ENCODE results near the gene ST8SIA1.

Gene ST8SIA1

DNA sequence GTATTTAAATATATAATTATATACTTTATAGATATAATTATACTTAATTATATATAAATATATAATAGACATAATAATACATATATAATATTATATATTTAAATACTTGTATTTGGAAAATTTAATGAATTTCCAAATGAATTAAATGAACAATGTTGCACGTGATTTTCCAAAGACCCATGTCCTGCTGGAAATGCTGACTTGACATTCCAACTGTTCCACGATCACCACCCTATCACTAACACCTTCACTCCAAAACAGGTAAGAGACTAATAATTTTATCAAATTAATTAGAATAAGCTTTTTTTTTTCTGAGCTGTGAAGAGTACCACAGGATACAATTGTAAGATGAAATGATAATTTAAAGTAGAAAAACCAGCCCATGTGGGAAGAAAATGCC lies 103.4 kb downstream of the ST8SIA1 start:
- no peak for DNase-seq

DNA sequence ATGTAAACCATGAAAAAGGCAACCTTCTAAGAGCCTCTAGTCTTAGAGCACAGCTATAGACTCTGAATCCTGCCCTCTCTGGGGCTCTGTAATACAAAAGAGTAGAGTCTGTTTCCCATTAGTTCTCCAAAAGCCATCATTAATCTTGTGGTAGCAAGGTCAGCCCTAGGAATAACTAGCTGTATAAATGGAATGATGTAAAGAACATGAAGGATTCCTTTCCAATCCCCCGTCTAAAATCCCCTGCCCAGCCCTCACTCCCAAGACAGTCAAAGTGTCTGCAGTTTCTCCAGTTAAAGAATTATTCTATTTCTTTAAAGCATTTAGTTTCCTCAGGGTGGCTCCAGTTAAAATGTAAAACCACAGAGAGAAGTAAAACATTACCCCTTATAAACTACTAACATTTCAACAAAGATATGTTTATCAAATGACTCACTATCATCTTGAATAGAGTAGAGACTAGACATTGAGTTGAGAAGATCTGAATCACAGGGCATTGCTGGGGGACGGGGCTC lies 104.2 kb downstream of the ST8SIA1 start:
- no peak for DNase-seq

DNA sequence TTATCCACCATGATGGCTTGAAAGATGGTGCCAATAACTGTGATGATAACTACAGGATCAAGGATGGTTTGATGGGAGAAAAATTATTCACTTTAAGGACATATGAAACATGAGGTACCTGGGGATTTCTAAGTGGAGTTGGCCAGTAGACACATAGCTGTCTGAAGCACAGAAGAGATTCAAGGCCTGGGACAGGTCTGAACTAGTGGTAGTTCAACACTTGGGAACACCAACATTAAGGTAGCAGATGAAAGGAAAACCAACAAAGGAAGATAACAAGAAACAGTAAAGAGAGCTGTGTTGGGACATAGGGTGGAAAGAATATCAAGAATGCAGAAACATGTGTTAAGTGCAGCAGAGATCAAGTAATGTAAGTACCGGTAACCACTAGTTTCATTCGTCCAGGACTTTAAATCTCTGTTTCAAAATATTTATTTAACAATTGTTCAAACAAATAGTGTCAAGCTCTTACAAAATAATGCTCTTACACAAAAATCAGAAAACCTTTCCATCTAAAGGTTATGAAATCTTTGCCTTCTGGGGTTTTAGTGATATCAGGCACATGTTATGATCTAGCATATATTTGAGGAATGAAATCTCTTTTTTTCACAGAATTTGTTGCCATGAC lies 104.7 kb downstream of the ST8SIA1 start:
- no peak for DNase-seq

DNA sequence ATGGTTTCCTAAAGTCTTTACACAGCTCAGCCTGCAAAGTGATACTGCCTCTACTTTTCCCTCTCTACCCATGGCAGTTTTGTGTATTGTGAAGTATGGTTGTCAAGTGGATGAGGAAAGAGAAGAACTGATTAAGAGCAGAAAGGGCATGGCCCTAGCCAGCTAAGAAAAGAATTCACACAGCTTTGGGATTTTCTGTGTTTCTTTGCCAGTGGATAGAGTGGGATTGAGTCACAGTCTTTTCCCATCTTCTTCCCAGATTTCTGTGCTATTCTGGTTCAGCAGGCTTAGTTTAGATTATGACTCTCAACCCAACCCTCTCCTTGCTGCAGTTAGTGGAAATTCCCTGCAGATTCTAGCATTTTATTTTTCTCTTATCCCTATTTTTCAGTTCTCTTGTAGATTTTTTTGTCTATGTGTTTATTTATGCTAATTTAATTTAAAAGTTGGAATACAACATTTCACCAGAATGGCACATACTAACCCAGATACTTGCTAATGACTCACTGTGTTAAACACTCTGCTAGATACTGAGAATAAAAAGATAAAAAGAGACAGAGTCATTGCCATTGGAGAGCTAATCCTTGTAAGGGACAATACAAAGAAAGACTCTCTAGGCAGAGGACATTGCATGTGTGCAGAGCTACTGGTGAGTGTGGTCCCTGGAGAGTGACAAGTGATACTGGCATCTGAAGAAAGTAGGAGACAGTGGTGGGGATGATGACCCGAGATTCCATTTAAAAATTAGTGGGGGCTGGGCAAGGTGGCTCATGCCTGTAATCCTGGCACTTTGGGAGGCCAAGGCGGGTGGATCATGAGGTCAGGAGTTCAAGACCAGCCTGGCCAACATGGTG lies 106.3 kb downstream of the ST8SIA1 start:
- no peak for DNase-seq

DNA sequence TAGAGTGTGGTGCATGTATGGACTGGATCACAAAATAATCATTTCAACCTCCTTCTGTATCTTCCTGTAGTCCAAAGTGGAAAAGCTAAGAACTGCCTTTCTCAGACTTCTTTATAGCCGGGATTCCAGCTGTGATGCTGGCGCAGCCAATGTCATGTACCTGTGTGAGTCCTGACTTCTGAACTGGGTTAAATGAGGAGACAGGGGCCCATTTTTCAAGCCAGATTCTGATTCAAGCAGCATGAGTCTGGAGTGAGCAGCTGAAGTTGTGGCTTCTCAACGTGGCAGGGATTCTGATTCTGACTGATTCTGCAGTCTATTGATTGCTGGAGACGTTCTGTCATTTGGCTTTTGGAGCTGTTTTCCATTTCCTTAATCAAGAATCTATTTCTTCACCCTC lies 111.2 kb downstream of the ST8SIA1 start:
- DNase-seq = no peak

DNA sequence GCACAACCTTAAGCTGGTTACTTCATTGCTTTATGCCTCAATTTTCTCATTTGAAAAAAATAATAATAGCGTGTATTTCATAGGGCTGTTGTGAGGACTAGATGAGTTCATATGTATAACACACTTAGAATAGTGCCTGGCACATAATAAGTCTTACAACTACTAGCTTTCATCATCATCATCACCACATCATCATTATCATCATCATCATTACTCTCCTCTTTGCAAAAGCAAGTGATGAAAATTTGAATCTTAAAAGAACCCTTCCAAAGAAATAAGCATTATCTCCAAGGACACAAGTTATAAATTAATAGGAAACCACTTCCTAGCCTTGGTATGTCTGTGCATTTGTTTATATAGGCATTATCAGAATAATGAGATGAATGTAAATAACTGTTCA lies 117.0 kb downstream of the ST8SIA1 start:
- no peak for DNase-seq

DNA sequence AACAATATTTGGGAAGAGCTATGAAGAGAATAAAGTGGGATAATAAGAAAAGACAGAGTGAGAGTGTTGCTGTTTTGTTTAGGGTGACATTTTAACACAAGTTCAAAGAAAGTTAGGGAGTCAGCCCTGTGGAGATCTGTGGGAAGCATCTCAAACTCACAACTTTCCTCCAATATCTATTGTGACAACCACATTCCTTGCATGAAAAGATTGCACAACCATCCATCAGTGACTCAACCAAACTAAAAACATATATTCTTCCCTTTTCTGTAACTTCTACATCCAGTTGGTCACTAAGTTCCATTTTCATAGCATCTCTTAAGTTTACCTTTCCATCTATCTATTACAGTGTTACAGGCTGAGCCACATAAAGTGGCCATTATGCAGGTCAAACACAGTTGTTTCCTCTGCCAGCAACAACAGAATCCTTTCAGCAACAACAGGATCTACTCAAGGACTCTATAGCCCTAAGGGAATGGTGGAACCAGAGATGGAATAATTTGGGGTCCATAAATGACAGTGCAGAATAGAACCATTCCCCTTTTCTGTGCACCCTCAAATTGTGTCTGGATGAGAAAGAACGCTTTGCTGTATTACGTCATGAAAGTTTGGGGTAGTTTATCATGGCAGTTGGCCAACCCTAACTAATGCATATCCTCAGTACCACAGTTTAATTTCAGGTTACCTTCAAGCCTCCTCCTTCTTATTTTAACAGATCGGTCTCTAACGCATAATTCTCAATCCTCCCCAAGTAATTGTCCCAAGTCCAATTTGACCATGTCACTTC lies 118.8 kb downstream of the ST8SIA1 start:
- DNase-seq = no peak

DNA sequence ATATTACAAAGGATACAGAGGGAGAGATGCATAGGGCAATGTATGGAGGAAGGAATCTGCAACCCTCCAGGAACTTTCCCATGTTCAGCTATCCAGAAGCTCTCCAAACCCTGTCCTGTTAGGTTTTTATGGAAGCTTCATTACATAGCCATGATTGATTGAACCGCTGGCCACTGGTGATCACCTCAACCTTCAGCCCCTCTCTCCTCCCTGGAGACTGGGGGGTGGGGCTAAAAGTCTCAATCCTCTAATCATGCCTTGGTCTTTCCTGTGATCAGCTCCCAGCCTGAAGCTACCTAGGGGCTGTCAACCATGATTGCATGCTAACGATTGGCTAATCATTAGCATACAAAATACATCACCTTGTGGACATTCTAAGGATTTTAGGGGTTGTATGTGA lies 123.4 kb downstream of the ST8SIA1 start:
- no peak for DNase-seq

DNA sequence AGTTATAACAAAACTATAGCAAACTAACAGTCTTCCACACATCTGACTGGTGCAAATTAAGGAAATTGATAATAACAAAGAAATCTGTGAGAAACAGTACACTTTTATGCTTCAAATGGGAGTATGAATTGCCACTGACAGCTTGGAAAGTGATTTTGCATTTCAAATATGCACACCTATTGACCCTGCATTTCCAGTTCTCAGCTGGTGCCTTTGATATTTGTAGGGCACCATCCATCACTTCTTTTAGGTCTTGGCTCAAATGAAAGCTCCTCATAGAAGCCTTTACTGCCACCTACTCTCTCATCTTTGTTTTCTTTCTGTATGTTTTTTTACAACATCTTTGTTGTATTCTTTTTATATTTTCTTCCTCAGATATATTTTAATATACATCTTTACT lies 125.1 kb downstream of the ST8SIA1 start:
- DNase-seq = no peak

DNA sequence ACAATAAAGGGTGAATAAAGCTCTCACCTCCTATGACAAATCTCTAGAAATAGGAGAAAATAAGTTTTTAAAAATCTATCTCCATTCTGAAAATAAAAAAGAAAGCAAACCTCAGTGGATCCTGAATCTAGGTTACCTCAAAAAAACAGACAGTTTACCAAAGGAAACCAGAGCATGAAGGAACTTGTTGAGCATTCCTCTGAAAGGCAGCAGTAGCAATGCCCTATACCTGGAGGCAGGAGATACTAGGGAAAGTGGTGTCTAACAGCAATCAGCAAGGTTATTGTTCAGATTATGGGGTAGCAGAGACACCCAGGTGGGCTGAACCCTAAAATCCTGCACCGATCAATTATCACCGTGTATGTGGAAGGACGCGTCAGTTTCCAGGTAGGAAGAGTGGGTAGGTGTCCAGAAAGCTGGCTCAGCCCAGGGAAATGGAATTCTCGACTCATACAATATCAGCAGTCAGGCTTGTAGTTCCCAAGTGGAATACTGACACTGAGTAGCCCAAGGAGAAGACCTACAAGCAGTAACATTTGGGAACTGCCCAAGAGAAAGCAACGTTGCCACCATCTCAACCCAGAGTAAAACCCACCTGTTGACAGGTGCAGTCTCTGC lies 128.3 kb downstream of the ST8SIA1 start:
- DNase-seq = no peak

DNA sequence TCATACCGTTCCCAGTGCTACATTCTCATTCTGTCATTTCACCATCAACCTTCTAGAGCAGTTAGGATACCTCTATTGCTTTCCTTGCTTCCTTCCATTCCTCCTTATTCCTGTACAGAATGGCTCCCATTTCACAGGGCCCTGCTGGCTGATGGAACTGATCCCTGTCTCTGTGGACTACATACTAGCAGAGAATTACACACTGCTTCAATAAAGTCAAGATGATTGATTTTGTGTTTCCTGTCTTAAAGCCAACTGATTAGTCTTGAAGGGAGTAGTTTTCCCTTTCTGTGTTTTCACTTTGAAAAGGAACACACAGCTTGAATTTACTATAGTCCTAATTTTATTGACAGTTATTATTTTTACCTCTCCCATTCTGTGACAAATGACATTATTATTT lies 130.1 kb downstream of the ST8SIA1 start:
- no peak for DNase-seq

DNA sequence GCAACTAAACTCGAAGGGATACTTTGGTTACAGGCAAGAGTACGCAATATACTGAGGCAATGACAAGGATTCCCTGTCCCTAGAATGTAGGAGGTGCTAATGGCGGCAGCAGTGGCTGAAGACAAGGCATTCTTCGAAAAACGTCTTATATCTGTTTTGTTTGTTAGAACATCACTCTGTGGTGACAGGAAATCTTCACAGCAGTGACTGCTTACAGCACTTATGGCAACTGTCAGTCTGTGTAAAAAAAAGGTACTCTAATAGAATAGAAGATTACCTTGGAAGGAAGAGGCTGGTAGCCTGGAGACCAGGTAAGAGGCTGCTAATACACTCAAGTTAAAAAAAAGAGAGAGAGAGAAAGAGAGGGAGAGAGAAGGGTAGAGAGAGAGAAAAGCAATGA lies 131.7 kb downstream of the ST8SIA1 start:
- DNase-seq = no peak

DNA sequence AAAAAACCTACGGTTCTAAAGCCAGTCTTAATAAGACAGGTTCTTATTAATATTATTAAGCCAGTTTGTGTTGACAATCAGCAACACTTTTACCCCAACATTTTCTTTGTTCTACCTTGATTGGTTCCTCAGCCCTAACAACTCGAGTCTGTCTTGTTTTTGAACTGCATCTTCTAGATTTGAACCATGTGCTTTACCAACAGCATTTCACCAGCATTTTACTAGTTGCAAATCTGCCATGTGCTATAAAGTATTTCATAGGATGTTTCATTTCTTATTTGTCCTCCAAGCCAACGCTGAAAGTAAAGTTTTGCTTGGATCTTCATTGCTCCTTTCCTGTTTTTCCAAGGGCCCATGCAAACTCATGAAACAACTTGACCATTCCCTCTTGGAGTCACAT lies 133.4 kb downstream of the ST8SIA1 start:
- DNase-seq = no peak

DNA sequence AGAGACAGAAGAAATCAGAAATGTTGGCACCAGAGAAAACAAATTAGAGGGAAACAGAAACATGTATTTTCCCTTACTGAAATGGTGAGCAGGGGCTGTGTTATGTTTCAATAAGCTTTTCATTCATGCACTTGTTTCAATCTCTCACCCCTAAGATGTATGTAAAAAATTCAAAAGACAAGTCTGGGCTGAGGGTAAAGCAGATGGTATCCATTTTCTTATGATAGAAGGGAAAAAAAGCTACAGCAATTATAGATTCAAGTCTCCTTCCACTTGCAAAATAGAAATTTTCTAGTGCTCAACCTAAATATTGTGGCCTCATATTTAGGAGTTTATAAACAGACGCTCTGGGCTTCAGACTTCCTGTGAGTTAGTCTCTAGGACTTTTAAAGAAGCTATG lies 138.3 kb downstream of the ST8SIA1 start:
- DNase-seq = no peak

DNA sequence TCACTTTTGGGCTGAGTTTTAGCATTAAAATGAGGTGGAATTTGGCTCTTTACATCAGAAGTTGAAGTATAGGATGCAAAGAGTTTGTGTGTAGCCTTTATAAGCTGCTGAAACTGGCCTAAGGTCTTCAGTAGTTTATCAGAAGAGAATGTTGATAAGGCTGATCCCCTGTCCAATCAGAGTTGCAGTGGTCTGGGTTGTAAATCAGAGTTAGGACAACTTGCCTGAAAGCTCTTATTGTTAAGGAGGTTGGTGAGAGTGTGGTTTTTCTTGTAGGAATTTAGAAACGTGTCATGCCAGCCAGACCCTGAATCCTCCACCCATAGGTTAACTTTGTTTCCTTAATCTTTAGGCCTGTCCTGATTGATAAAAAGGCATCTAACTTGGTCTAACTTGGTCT lies 143.5 kb downstream of the ST8SIA1 start:
- DNase-seq = no peak

DNA sequence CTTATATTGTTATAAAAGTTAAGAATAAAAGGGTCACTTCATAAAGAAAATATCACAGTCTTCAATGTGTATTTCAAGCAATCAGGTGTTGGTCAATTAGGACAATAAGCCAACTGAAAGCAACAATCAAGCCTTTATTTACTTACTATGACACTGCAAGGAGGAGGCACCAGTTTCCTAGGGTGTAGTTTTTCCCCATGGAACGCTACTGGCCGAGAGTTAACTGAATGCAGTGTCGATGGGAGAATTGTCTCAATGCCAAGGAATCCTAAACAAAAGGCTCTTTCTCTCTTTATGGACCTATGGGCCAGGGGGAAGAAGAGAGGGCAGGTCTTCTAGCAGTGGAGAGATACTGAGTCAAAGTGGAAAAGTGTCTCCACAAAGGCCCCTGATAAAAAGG lies 146.1 kb downstream of the ST8SIA1 start:
- no peak for DNase-seq

DNA sequence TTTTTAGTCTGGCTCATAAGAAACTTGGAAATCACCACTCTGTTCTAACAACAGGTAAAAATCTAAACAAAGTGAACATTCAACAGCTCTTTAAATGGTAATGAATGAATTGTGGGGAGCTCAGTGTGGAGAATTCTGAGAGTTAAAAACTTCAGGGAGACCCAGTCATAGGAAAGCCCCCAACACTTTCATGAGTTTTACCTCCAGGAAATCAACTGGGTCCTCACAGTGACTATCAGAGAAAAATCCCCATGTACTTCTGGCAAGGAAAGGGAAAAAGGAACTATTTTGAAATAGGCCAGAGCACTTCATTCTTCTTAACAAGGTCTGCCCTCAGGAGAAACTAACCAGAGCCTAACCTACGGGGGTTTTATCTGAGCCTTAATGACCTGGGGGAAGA lies 153.8 kb downstream of the ST8SIA1 start:
- no peak for DNase-seq

DNA sequence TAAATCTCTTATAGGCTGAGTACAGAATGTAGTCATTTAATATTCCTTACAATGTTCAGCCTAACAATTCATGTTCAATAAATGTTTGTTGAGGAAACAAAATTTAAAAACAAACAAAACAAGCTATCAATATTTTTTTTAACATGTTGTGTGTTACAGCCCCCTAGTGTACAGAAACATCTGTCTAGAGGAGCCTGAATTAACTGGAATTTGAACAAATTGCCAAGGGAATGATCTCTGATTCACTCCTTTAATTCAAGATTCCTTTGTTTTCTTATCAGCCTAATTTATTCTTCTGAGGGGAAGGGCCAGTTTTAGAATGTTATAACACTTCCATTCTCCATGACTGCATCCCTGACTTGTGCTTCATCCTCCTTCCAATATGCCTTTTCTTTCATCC lies 161.3 kb downstream of the ST8SIA1 start:
- no peak for DNase-seq

DNA sequence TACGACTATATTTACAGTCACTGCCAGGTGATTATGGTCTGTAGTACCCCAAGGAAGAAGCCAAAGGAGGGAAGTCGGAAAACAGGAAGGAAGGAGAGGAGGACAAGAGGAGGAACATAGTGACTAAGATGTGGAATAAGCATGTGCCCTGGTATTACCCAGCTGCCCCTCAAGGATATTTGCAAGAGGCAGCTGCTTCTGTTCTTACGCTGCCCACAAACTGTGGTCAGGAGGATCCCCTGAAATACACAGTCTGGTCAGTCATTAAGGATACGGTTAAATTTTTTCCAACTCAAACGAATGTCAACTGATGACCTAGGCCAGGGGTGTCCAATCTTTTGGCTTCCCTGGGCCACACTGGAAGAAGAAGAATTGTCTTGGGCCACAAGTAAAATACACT lies 162.0 kb downstream of the ST8SIA1 start:
- DNase-seq = no peak

DNA sequence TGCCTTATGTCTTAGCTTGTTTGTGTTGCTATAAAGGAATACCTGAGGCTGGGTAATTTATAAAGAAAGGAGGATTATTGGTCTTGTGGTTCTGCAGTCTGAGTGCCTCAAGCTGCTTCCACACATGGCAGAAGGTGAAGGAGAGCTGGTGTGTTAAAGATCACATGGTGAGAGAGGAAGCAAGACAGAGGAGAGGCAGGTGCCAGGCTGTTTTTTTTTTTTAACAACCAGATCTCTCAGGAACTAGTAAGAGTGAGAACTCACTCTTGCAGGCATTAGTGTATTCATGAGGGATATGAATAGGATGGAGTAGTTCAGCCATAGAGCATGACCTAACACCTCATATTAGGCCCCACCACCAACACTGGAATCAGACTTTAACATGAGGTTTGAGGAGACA lies 165.1 kb downstream of the ST8SIA1 start:
- no peak for DNase-seq

DNA sequence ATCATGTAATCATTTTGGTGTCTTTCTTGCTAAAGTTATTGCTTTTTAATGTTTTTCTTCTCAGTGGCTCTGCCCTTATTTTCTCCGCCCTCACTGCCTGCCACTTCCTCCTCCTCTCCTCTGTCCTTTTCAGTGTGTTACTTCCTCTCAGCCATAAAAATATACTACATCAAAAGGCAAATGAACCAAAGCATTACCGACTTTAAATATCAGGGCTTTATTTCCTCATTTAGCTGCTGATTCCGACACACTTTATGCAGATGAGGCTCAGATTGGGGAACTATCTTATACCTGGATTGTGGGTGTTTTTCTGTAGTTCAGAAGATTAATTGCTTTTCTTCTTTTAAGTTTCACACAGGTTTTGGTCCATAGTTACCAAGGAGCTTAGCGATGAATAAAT lies 170.4 kb downstream of the ST8SIA1 start:
- no peak for DNase-seq

DNA sequence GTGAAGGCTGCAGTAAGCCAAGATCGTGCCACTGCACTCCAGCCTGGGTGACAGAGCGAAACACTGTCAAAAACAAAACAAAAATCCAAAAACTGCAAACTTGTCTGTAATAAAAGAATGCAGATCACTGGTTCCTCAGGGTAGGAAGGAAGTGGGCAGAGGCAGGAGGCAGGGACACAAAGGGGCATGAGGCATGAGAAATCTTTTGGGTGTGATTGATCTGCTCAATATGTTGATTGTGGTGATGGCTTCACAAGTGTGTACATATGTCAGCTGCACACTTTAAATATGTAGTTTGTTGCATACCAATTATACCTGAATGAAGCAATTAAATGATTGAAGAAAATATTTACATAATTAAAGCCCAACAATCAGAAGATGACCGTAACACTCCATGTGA lies 170.9 kb downstream of the ST8SIA1 start:
- no peak for DNase-seq

DNA sequence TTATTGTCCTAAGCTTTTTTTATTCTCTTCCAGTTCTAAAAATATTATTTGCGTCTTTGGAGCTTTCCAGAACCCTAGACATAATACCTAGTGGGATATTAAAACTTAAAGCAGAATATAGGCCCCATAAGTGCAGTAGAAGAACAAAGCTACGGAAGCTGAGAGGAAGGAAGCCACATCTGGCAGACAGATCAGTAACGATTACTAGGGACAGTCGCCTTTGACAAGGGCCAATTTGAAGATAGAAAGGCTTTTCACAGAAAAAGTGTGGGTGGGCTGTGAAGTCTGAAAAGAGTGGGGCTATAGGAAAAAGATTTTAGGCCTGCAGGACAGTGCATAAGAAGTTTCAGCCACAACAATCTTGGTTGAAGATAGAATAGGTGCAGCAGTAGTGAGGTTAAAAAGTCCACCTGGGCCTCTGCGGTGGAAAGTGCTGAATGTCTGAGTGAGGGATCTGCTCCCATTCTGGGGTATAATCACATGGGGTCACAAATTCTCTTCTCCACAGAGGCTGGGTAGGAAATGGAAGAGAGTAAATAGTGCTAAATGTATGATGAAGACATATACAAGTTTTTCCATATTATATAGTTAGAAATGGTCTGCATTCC lies 174.0 kb downstream of the ST8SIA1 start:
- DNase-seq = no peak

All from cerebellar nuclear complex (tissue), 1 donor.